ENCODE data around the gene LAPTM5. TPM values are rescaled to one million over a fixed set of nuclear protein-coding genes. Genes with fewer than 3 reads are reported as not detected.

The LAPTM5 gene
- total RNA-seq, 6 donors from 2014 or later = 148 to 624 (median 225) TPM

- DNase-seq = no peak
- no peaks in the 10 kb centered on the region for H3K27me3 ChIP-seq
- no peaks in the 10 kb centered on the region for H3K4me1 ChIP-seq
- no peaks in the 10 kb centered on the region for H3K9me3 ChIP-seq
- H3K4me3 ChIP-seq = no peak overlapping the region
- TF ChIP-seq POLR2AphosphoS5 (IDR thresholded peaks at IDR 0.05) (no peak), POLR2A (IDR thresholded peaks at IDR 0.05) (no peak), CTCF (IDR thresholded peaks at IDR 0.05) (no peak), EP300 (IDR thresholded peaks at IDR 0.05) (no peak)
- WGBS, 2 donors = 45 to 47% methylated on average over 6 of the region's 6 CpGs
- no peak overlapping the region for H3K27ac ChIP-seq
- H3K36me3 ChIP-seq = no peaks in the 10 kb centered on the region
- ATAC-seq (ENCODE audit: low FRiP score in 2 of 2) = no peak
Observed at GRCh38 chr1:30695439-30695841, 62.1 kb downstream of the LAPTM5 start.

GRCh38 chr1:30694280-30695175, 63.0 kb downstream of the LAPTM5 start:
- no peak for DNase-seq
- H3K27ac ChIP-seq = no peak overlapping the region

GRCh38 chr1:30693822-30694221, 63.8 kb downstream of the LAPTM5 start:
- H3K27me3 ChIP-seq = no peaks in the 10 kb centered on the region
- TF ChIP-seq EP300 (IDR thresholded peaks at IDR 0.05) = no peak
- no peak for TF ChIP-seq POLR2A (IDR thresholded peaks at IDR 0.05)
- TF ChIP-seq POLR2AphosphoS5 (IDR thresholded peaks at IDR 0.05) = no peak
- TF ChIP-seq CTCF (IDR thresholded peaks at IDR 0.05) = no peak
- ATAC-seq (ENCODE audit: low FRiP score in 2 of 2) (no peak), DNase-seq (no peak)
- H3K36me3 ChIP-seq = no peaks in the 10 kb centered on the region
- no peak overlapping the region for H3K27ac ChIP-seq
- H3K4me1 ChIP-seq = no peaks in the 10 kb centered on the region
- 63 to 89% methylated on average over 5 of the region's 5 CpGs for WGBS, 2 donors
- H3K9me3 ChIP-seq = no peaks in the 10 kb centered on the region
- no peak overlapping the region for H3K4me3 ChIP-seq

More at GRCh38 chr1:30694280-30695175, 63.0 kb downstream of the LAPTM5 start:
- 72 to 88% methylated on average over 3 to 8 of the region's 8 CpGs for WGBS, 2 donors
- Histone ChIP-seq H3K4me1 (no peaks in the 10 kb centered on the region), H3K36me3 (no peaks in the 10 kb centered on the region), H3K4me3 (no peak overlapping the region), H3K9me3 (no peaks in the 10 kb centered on the region), H3K27me3 (no peaks in the 10 kb centered on the region)
- no peak for ATAC-seq (ENCODE audit: low FRiP score in 2 of 2)
- TF ChIP-seq CTCF (IDR thresholded peaks at IDR 0.05) = no peak
- no peak for TF ChIP-seq POLR2A (IDR thresholded peaks at IDR 0.05)
- TF ChIP-seq POLR2AphosphoS5 (IDR thresholded peaks at IDR 0.05) = no peak

GRCh38 chr1:30693366-30693765, 64.2 kb downstream of the LAPTM5 start:
- TF ChIP-seq POLR2A (IDR thresholded peaks at IDR 0.05) (no peak), EP300 (IDR thresholded peaks at IDR 0.05) (no peak), CTCF (IDR thresholded peaks at IDR 0.05) (no peak), POLR2AphosphoS5 (IDR thresholded peaks at IDR 0.05) (no peak)
- no peaks in the 10 kb centered on the region for H3K27me3 ChIP-seq
- 70 to 79% methylated on average over 2 to 3 of the region's 3 CpGs for WGBS, 2 donors
- H3K27ac ChIP-seq = no peak overlapping the region
- H3K9me3 ChIP-seq = no peaks in the 10 kb centered on the region
- H3K4me3 ChIP-seq = no peak overlapping the region
- DNase-seq (no peak), ATAC-seq (ENCODE audit: low FRiP score in 2 of 2) (no peak)
- no peaks in the 10 kb centered on the region for H3K4me1 ChIP-seq
- H3K36me3 ChIP-seq = no peaks in the 10 kb centered on the region

- no peaks in the 10 kb centered on the region for H3K27me3 ChIP-seq
- DNase-seq = no peak
- TF ChIP-seq POLR2A (IDR thresholded peaks at IDR 0.05) (no peak), EP300 (IDR thresholded peaks at IDR 0.05) (no peak), CTCF (IDR thresholded peaks at IDR 0.05) (no peak), POLR2AphosphoS5 (IDR thresholded peaks at IDR 0.05) (no peak)
Observed at GRCh38 chr1:30692948-30693301, 64.6 kb downstream of the LAPTM5 start.

More at GRCh38 chr1:30692948-30693301, 64.6 kb downstream of the LAPTM5 start:
- Histone ChIP-seq H3K27ac (no peak overlapping the region), H3K4me1 (no peaks in the 10 kb centered on the region), H3K4me3 (no peak overlapping the region), H3K9me3 (no peaks in the 10 kb centered on the region), H3K36me3 (no peaks in the 10 kb centered on the region)
- ATAC-seq (ENCODE audit: low FRiP score in 2 of 2) = no peak
- 68 to 84% methylated on average over 4 to 6 of the region's 7 CpGs for WGBS, 2 donors

Data from upper lobe of left lung (tissue), 6 donors.